Right atrium auricular region (tissue), 2 donors: ENCODE data around the gene LBH. TPM values are rescaled to one million over a fixed set of nuclear protein-coding genes. Genes with fewer than 3 reads are reported as not detected.

Source experiments
- DNase-seq: peaks from one replicate; pipeline ENCODE4 v3.0.0-alpha.2; 2019; ENCODE audit warnings: low spot score
- H3K27ac ChIP-seq, 2 donors: fragments of 200-600 bp; sonication (generic); 1 replicate in 1 of 2; 2 replicates in 1 of 2; pipeline ENCODE4 v1.5.1; 2016 to 2019
- H3K27me3 ChIP-seq, 2 donors: fragments of 200-600 bp; sonication (generic); one replicate each; pipeline versions ENCODE4 v1.5.1 to v1.6.0; 2017 to 2019
- H3K36me3 ChIP-seq: fragments of 200-600 bp; sonication (generic); one replicate; pipeline ENCODE4 v1.5.1; 2016
- H3K4me1 ChIP-seq, 2 donors: fragments of 200-600 bp; sonication (generic); one replicate each; pipeline versions ENCODE4 v1.5.1 to v1.6.0; 2017 to 2019
- H3K4me3 ChIP-seq, 2 donors: fragments of 200-600 bp; sonication (generic); 1 replicate in 1 of 2; 2 replicates in 1 of 2; pipeline ENCODE4 v1.5.1; 2017 to 2019; ENCODE audit warnings: mild to moderate bottlenecking in 1 of 2, moderate library complexity in 1 of 2
- H3K9me3 ChIP-seq, 2 donors: fragments of 200-600 bp; sonication (generic); one replicate each; pipeline ENCODE4 v1.5.1; 2019
- total RNA-seq, 2 donors: library from RNA; depleted of rRNA; stranded (reverse); fragments of >200 nt; gene quantifications; one replicate each; pipeline ENCODE4 v1.1.0, GENCODE V29; 2016
- TF ChIP-seq, protein P1 (sequence below), 2 donors: fragments of 200-600 bp; sonication (generic); IDR thresholded peaks; one replicate each; pipeline ENCODE4 v1.5.1; 2019; ENCODE audit warnings: antibody characterized with exemption in 2 of 2

Gene LBH
- total RNA-seq, 2 donors from 2014 or later: 18.9 to 54.6 TPM

- no peaks in the 10 kb centered on the region for H3K27me3 ChIP-seq
- no peak for DNase-seq
- H3K27ac ChIP-seq: no peak overlapping the region
- H3K4me1 ChIP-seq: peaks cover 0 to 4% of the 10 kb centered on the region in 2 donors
- no peaks in the 10 kb centered on the region for H3K9me3 ChIP-seq
- TF ChIP-seq, protein P1, sequence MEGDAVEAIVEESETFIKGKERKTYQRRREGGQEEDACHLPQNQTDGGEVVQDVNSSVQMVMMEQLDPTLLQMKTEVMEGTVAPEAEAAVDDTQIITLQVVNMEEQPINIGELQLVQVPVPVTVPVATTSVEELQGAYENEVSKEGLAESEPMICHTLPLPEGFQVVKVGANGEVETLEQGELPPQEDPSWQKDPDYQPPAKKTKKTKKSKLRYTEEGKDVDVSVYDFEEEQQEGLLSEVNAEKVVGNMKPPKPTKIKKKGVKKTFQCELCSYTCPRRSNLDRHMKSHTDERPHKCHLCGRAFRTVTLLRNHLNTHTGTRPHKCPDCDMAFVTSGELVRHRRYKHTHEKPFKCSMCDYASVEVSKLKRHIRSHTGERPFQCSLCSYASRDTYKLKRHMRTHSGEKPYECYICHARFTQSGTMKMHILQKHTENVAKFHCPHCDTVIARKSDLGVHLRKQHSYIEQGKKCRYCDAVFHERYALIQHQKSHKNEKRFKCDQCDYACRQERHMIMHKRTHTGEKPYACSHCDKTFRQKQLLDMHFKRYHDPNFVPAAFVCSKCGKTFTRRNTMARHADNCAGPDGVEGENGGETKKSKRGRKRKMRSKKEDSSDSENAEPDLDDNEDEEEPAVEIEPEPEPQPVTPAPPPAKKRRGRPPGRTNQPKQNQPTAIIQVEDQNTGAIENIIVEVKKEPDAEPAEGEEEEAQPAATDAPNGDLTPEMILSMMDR (IDR thresholded peaks at IDR 0.05): no peak
- no peak overlapping the region for H3K4me3 ChIP-seq
- no peaks in the 10 kb centered on the region for H3K36me3 ChIP-seq
Measured at GRCh38 chr2:30275256-30275655, 43.9 kb downstream of the LBH start.

GRCh38 chr2:30276455-30276911, 45.1 kb downstream of the LBH start:
- no peaks in the 10 kb centered on the region for H3K36me3 ChIP-seq
- DNase-seq: no peak
- no peaks in the 10 kb centered on the region for H3K27me3 ChIP-seq
- no peak overlapping the region for H3K4me3 ChIP-seq
- no peaks in the 10 kb centered on the region for H3K9me3 ChIP-seq
- TF ChIP-seq, protein P1 (IDR thresholded peaks at IDR 0.05): no peak
- peaks cover 0 to 4% of the 10 kb centered on the region in 2 donors for H3K4me1 ChIP-seq
- H3K27ac ChIP-seq: no peak overlapping the region

- Histone ChIP-seq H3K27me3 (no peaks in the 10 kb centered on the region), H3K36me3 (no peaks in the 10 kb centered on the region), H3K4me1 (peaks cover 0 to 4% of the 10 kb centered on the region in 2 donors), H3K4me3 (no peak overlapping the region), H3K27ac (no peak overlapping the region), H3K9me3 (no peaks in the 10 kb centered on the region)
- no peak for DNase-seq
- TF ChIP-seq, protein P1 (IDR thresholded peaks at IDR 0.05): no peak
Measured at GRCh38 chr2:30277582-30277981, 46.2 kb downstream of the LBH start.

- no peaks in the 10 kb centered on the region for H3K36me3 ChIP-seq
- H3K27ac ChIP-seq: no peak overlapping the region
- H3K27me3 ChIP-seq: no peaks in the 10 kb centered on the region
- H3K4me3 ChIP-seq: no peak overlapping the region
- TF ChIP-seq, protein P1 (IDR thresholded peaks at IDR 0.05): no peak
- H3K9me3 ChIP-seq: no peaks in the 10 kb centered on the region
- no peak for DNase-seq
- H3K4me1 ChIP-seq: peaks cover 0 to 4% of the 10 kb centered on the region in 2 donors
Measured at GRCh38 chr2:30278419-30278818, 47.1 kb downstream of the LBH start.

DNA sequence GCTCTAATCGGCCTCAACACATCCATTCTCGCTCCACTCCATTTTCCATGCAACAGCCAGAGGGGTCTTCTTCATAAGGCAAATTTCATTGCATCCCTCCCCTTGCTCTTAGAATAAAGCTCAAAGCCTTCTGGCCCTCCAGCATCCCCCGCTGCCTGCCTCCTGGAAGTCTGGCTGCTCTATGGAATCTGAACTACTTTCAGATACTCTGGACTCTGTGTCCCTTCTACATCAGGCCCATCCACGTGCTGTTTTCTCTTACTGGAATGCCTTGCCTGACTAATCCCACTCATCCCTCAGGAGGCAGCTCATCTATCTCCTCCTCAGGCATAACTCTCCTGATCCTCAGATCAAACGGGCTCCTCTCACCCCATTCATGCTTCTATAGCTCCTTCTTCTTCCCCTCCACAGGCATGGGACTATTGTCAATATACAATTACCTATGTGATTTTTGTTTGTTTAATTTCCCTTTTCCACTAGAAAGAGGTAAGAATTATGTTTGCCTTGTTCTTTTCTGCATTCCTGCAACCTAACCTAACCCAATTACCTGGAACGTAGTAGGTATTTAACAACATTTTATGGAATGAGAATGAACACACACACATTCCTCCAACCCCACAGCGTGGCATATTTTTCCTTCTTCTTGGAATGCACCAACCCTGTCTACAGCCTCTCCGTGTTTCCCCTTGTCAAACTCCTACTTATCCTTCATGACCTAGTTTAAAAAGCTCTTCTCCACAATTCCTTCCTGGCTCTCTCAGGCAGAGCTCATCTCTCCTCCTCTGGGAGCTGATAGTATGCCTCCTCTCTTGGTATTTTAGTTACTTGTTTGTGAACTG, 49.5 kb downstream of the LBH start:
- no peaks in the 10 kb centered on the region for H3K27me3 ChIP-seq
- no peak for DNase-seq
- peaks cover 0 to 10% of the 10 kb centered on the region in 2 donors for H3K4me1 ChIP-seq
- H3K4me3 ChIP-seq: no peak overlapping the region
- TF ChIP-seq, protein P1 (IDR thresholded peaks at IDR 0.05): no peak
- H3K27ac ChIP-seq: no peak overlapping the region
- H3K9me3 ChIP-seq: no peaks in the 10 kb centered on the region
- H3K36me3 ChIP-seq: no peaks in the 10 kb centered on the region
